Subcutaneous adipose tissue (tissue), 4 donors: Measurements from ENCODE around the gene DISP3. TPM values are rescaled to one million over a fixed set of nuclear protein-coding genes. Genes with fewer than 3 reads are reported as not detected.

Experiments used
- total RNA-seq, 4 donors: library from RNA; depleted of rRNA; stranded (reverse); fragments of >200 nt; gene quantifications; one replicate each; pipeline ENCODE4 v1.1.0, GENCODE V29; 2016
- TF ChIP-seq, protein P1 (sequence below): fragments of 450-650 bp; IDR thresholded peaks from one replicate; pipeline ENCODE4 v1.5.1; 2016; ENCODE audit warnings: low read depth, mild to moderate bottlenecking, control low read depth, antibody characterized with exemption, moderate library complexity

Gene DISP3
- total RNA-seq, 4 donors from 2014 or later, result not detected

DNA sequence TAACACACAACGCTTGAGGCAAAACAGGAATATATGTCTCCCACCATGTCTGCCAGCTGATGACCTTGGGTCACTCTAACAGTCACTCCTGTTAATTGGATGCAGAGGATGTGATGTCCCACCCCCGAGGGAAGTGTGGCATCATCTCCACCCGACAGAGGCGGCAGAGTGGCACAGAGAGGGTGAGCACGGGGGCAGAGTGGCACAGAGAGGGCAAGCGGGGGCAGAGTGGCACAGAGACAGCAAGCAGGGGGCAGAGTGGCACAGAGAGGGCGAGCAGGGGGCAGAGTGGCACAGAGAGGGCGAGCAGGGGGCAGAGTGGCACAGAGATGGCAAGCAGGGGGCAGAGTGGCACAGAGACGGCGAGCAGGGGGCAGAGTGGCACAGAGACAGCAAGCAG is 44.3 kb downstream of the DISP3 start:
- TF ChIP-seq, protein P1, sequence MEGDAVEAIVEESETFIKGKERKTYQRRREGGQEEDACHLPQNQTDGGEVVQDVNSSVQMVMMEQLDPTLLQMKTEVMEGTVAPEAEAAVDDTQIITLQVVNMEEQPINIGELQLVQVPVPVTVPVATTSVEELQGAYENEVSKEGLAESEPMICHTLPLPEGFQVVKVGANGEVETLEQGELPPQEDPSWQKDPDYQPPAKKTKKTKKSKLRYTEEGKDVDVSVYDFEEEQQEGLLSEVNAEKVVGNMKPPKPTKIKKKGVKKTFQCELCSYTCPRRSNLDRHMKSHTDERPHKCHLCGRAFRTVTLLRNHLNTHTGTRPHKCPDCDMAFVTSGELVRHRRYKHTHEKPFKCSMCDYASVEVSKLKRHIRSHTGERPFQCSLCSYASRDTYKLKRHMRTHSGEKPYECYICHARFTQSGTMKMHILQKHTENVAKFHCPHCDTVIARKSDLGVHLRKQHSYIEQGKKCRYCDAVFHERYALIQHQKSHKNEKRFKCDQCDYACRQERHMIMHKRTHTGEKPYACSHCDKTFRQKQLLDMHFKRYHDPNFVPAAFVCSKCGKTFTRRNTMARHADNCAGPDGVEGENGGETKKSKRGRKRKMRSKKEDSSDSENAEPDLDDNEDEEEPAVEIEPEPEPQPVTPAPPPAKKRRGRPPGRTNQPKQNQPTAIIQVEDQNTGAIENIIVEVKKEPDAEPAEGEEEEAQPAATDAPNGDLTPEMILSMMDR, result no peak

DNA sequence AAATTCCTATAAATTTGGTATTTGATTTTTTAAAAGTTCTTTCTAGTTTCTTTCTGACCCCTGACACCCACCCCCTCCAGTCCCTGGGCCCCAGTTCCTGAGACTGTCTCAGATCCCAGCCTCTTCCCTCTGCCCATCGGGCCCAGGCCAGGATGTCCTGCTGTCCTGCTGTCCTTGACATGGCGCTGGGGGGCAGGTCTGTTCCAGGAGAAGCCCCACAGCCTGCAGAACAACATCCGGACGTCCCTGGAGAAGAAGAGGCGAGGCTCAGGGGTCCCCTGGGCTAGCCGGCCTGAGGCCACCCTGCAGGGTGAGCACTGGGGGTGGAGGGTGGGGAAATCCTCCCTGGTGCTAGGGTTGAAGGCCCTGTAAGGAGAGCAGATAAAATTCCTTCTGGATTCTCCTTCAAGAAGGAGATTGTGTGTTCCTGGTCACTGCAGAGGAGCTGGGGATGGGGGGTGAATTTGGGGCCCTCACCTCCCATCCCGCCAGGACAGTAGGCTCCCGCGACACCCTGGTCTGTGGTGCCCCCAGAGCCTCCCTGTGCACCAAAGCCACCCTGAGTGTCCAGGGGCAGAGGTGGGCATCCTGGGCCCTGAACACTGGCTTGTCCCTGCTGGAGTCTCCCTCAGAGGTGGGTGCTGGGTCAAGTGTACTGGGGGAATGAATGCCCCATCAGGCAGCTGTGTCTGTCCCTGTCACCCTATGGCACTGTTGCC is 45.0 kb downstream of the DISP3 start:
- TF ChIP-seq, protein P1, result no peak

DNA sequence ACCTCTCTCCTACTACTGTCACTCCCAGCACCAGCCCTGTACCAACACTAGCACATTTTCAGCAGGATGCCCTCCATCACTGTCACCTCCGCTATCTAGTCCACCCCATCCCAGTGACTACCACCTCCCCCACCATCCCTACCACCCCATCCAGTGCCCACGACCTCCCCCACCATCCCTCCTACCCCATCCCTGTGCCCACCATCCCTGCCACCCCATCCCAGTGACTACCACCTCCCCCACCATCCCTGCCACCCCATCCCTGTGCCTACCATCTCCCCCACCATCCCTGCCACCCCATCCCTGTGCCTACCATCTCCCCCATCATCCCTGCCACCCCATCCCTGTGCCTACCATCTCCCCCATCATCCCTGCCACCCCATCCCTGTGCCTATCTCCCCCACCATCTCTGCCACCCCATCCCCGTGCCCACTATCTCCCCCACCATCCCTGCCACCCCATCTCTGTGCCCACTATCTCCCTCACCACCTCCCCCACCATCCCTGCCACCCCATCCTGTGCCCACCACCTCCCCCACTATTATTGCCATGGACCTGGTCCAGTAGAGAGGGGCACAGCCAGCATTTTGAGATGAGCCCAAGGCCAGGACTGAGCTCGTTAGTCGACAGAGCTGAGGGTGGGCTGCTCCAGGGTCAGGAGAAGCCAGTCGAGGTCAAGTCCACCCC is 45.7 kb downstream of the DISP3 start:
- TF ChIP-seq, protein P1, result no peak

DNA sequence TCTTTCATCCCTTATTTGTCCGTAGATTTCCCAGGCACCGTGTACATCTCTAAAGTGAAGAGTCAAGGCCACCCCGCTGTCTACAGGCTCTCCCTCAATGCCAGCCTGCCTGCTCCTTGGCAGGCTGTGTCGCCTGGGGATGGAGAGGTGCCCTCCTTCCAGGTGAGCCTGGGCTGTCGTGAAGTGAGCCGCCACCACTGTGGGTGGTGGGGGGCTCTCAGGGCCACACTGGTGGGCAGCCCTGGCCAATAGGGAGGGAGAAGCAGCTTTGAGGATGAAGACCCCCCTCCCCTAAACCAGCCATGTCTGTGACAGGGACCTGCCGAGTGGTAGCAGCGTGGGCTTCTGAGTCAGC is 46.2 kb downstream of the DISP3 start:
- TF ChIP-seq, protein P1, result no peak

DNA sequence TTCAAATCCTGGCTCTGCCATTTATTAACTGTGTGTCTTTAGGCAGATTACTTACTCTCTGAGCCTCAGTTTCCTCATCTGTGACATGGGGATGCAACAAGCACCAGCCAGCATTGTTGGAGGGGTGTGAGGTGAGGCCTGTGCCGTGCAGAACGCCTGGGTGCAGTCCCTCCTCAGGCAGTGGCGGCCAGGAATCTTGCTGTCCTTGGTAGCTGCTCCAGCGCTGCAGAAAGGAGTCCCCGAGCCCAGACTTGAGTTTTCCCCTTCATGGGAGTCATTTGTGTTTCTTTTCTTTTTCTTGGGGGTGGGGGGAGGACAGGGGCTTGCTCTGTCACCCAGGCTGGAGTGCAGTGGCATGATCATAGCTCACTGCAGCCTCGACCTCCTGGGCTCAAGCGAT is 46.6 kb downstream of the DISP3 start:
- TF ChIP-seq, protein P1, result no peak

DNA sequence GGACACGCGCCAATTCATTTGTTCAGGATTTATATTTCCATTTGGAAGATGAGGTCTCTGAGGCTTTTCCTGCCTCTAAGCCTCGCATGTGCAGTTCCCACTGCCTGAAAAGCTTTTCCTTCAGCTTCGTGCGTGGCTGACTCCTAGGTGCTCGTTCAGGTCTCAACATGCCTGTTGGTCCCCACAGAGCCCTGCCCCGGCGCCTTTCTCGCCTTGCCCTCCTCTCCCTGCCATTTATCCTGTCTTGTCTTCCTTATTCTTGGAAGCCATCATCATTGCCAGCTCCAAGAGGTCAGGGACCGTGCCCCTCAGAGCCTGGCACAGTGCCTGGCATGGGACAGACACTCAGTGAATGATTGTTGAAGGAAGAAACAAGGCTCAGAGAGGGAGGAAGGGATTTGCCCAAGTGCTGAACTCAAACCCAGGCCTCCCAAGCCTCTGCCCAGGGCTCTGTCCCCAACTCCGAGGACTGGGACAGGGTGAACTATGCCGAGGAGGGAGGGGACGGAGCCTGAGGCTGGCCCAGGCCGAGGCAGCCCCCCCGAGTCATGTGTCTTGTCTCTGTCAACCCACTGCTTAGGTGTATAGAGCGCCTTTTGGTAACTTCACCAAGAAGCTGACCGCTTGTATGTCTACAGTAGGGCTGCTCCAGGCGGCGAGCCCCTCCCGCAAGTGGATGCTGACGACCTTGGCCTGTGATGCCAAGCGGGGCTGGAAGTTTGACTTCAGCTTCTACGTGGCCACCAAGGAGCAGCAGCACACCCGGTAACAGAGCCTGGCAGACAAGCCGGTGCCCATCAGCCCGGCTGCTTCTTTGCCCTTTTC is 47.3 kb downstream of the DISP3 start:
- TF ChIP-seq, protein P1, result no peak
